GM21723 (cell line): Measurements from ENCODE around the gene MOB1B.
A peak's percentile ranks its signal among the peaks of the same experiment; 100 is the strongest.
"Not testable (repeated sequence)": the region's sequence is repeated elsewhere in the genome, so short reads cannot be mapped to it uniquely, and the experiment has no call there.

Experiments
- ATAC-seq: cut with Tn5 transposase; IDR thresholded peaks from one replicate; pipeline ENCODE4 v1.9.1; 2021; ENCODE audit warnings: mild to moderate bottlenecking, moderate library complexity; ENCODE audit not compliant: unreplicated experiment

The MOB1B gene

GRCh38 chr4:70948665-70949260 is 46.6 kb downstream of the MOB1B start:
- peak; percentile 57 for ATAC-seq

- no peak for ATAC-seq
Measured at GRCh38 chr4:70954032-70954431, 51.9 kb downstream of the MOB1B start.

GRCh38 chr4:70956549-70957210 is 54.5 kb downstream of the MOB1B start:
- ATAC-seq = no peak

- no peak for ATAC-seq
Measured at GRCh38 chr4:70958681-70959080, 56.5 kb downstream of the MOB1B start.

- ATAC-seq = no peak
Measured at GRCh38 chr4:70969076-70969475, 66.9 kb downstream of the MOB1B start.

- no peak for ATAC-seq
Measured at GRCh38 chr4:70976252-70976651, 74.1 kb downstream of the MOB1B start.

- peak; percentile 73 for ATAC-seq
Measured at GRCh38 chr4:70979445-70980008, 77.4 kb downstream of the MOB1B start.

- ATAC-seq = no peak
Measured at GRCh38 chr4:70980196-70980595, 78.0 kb downstream of the MOB1B start.

GRCh38 chr4:70984106-70984505 is 81.9 kb downstream of the MOB1B start:
- ATAC-seq = no peak

GRCh38 chr4:70984589-70984988 is 82.4 kb downstream of the MOB1B start:
- no peak for ATAC-seq

GRCh38 chr4:70991596-70991995 is 89.4 kb downstream of the MOB1B start:
- ATAC-seq = no peak

- ATAC-seq = no peak
Measured at GRCh38 chr4:70992391-70992881, 90.3 kb downstream of the MOB1B start.

GRCh38 chr4:70993181-70994068 is 91.3 kb downstream of the MOB1B start, which contains the start of gene DCK:
Gene DCK, plus strand, starts transcription at chr4:70993649. Its CDS starts 187 bp downstream, at chr4:70993836.
- peak; percentile 85 for ATAC-seq

GRCh38 chr4:70994069-70994366 is 91.8 kb downstream of the MOB1B start:
- no peak for ATAC-seq

- peak; percentile 40 for ATAC-seq
Measured at GRCh38 chr4:70994387-70995099, 92.4 kb downstream of the MOB1B start.

GRCh38 chr4:70996018-70996360 is 93.8 kb downstream of the MOB1B start:
- no peak for ATAC-seq

GRCh38 chr4:70997036-70997435 is 94.9 kb downstream of the MOB1B start:
- ATAC-seq = no peak

- ATAC-seq = no peak
Measured at GRCh38 chr4:70997546-70997945, 95.4 kb downstream of the MOB1B start.

GRCh38 chr4:70999639-71000038 is 97.5 kb downstream of the MOB1B start:
- ATAC-seq = not testable (repeated sequence)

GRCh38 chr4:71001363-71001762 is 99.2 kb downstream of the MOB1B start:
- ATAC-seq = not testable (repeated sequence)
